Naive thymus-derived CD4-positive, alpha-beta T cell (primary cell): ENCODE results near the gene FEN1. TPM values are rescaled to one million over a fixed set of nuclear protein-coding genes. Genes with fewer than 3 reads are reported as not detected.

Experiments used
- ATAC-seq: fragments of 150-1000 bp; cut with Tn5 transposase; 2 replicates; pipeline ENCODE4 v1.10.0; 2021; ENCODE audit warnings: mild to moderate bottlenecking, moderate library complexity
- CTCF ChIA-PET: fragments of 350-600 bp; sonication (Branson Sonifier 250); formaldehyde crosslinking; loops from one replicate; lab custom pipeline; 2021; ENCODE audit warnings: antibody characterized with exemption; lab: Charles Lee
- POLR2A ChIA-PET: fragments of 350-600 bp; sonication (Branson Sonifier 250); formaldehyde crosslinking; loops from one replicate; lab custom pipeline; 2021; ENCODE audit warnings: antibody characterized with exemption, inconsistent platforms; lab: Charles Lee
- DNase-seq, 9 donors: peaks; one replicate each; pipeline versions ENCODE4 v3.0.0 to v3.0.0-alpha.2; 2020 to 2022; ENCODE audit warnings: mixed read lengths in 1 of 9
- H3K27ac ChIP-seq: one replicate; pipeline ENCODE4 v1.7.0; 2013; ENCODE audit warnings: mild to moderate bottlenecking, low read depth, low read length, moderate library complexity
- H3K27me3 ChIP-seq, 2 donors: one replicate each; pipeline ENCODE4 v1.7.0; 2013; ENCODE audit warnings: low read length in 2 of 2, mild to moderate bottlenecking in 2 of 2, moderate library complexity in 2 of 2; ENCODE audit not compliant: control insufficient read depth in 2 of 2, insufficient read depth in 2 of 2
- H3K36me3 ChIP-seq, 3 experiments: 1 replicate in 2 of 3; 2 replicates in 1 of 3; pipeline ENCODE4 v1.7.0; 2013; ENCODE audit warnings: low read length in 3 of 3, mild to moderate bottlenecking in 3 of 3, moderate library complexity in 1 of 3; ENCODE audit not compliant: insufficient read depth in 3 of 3, control insufficient read depth in 2 of 3
- H3K4me1 ChIP-seq, 2 donors: one replicate each; pipeline ENCODE4 v1.7.0; 2013; ENCODE audit warnings: low read length in 2 of 2, mild to moderate bottlenecking in 2 of 2, moderate library complexity in 1 of 2; ENCODE audit not compliant: control insufficient read depth in 2 of 2, insufficient read depth in 2 of 2
- H3K4me3 ChIP-seq: 2 replicates; pipeline ENCODE4 v1.7.0; 2013; ENCODE audit warnings: mild to moderate bottlenecking, low read length
- H3K9me3 ChIP-seq, 3 experiments: 1 replicate in 2 of 3; 2 replicates in 1 of 3; pipeline ENCODE4 v1.7.0; 2013; ENCODE audit warnings: low read length in 3 of 3; ENCODE audit not compliant: control insufficient read depth in 2 of 3
- H3K27ac Mint-ChIP-seq, 9 donors: one replicate each; pipeline ENCODE4 v1.8.0; 2020 to 2022; ENCODE audit warnings: mixed read lengths in 9 of 9, mild to moderate bottlenecking in 8 of 9, moderate library complexity in 5 of 9, inconsistent platforms in 2 of 9
- H3K27me3 Mint-ChIP-seq, 5 donors: one replicate each; pipeline ENCODE4 v1.8.0; 2021 to 2022; ENCODE audit warnings: mixed read lengths in 5 of 5, mild to moderate bottlenecking in 1 of 5
- H3K36me3 Mint-ChIP-seq, 5 donors: one replicate each; pipeline ENCODE4 v1.8.0; 2020 to 2022; ENCODE audit warnings: mixed read lengths in 5 of 5, mild to moderate bottlenecking in 3 of 5, inconsistent platforms in 1 of 5
- H3K4me1 Mint-ChIP-seq, 7 donors: one replicate each; pipeline ENCODE4 v1.8.0; 2020 to 2022; ENCODE audit warnings: mixed read lengths in 7 of 7, mild to moderate bottlenecking in 3 of 7, inconsistent platforms in 1 of 7
- H3K4me3 Mint-ChIP-seq, 10 donors: one replicate each; pipeline ENCODE4 v1.8.0; 2020 to 2022; ENCODE audit warnings: mild to moderate bottlenecking in 10 of 10, mixed read lengths in 10 of 10, moderate library complexity in 6 of 10, inconsistent platforms in 2 of 10
- H3K9me3 Mint-ChIP-seq, 11 donors: one replicate each; pipeline ENCODE4 v1.8.0; 2020 to 2022; ENCODE audit warnings: mixed read lengths in 11 of 11, mild to moderate bottlenecking in 4 of 11, inconsistent platforms in 1 of 11, moderate library complexity in 1 of 11
- intact Hi-C, 2 donors: fragments of 100-400 bp; cut with micrococcal nuclease; formaldehyde crosslinking; loops; one replicate each; pipeline ENCODE4 v1.15.1; 2023
- polyA plus RNA-seq, 2 donors: library from polyadenylated mRNA; unstranded; fragments of 300-500 nt; fragmentation: Illumina TruSeq; gene quantifications; one replicate each; pipeline ENCODE4 v1.2.3, GENCODE V29; 2021
- total RNA-seq, 6 experiments: library from RNA in 5 of 6; stranded (reverse) in 5 of 6; gene quantifications; 1 replicate in 5 of 6; 2 replicates in 1 of 6; pipeline ENCODE4 v1.2.3 and lab custom pipeline; 2021 to 2026

The FEN1 gene
- total and polyA plus RNA-seq, 7 experiments from 2014 or later = 7.6 to 101 (median 10.3) TPM

GRCh38 chr11:61840371-61840770 lies 47.7 kb downstream of the FEN1 start:
- H3K9me3 ChIP-seq = no peaks in the 10 kb centered on the region
- DNase-seq = no peak
- intact Hi-C loops = no loop called here
- no peak overlapping the region for H3K27ac Mint-ChIP-seq
- H3K36me3 ChIP-seq = no peaks in the 10 kb centered on the region
- peaks cover 0 to 32% (median 0%) of the 10 kb centered on the region in 5 donors for H3K36me3 Mint-ChIP-seq
- H3K4me3 Mint-ChIP-seq = no peak overlapping the region
- H3K4me1 ChIP-seq = no peaks in the 10 kb centered on the region
- no peak overlapping the region for H3K27ac ChIP-seq
- no peak for ATAC-seq
- H3K4me1 Mint-ChIP-seq = peaks cover 0 to 25% (median 9%) of the 10 kb centered on the region in 7 donors
- ChIA-PET CTCF (interaction anchor here (0.6 to 0.7 kb wide), 2 partner anchors 31 to 213 kb away, joined by 3 to 4 read pairs; no protein-coding TSS in a partner anchor), POLR2A (no interaction called here)
- H3K9me3 Mint-ChIP-seq = no peaks in the 10 kb centered on the region
- H3K27me3 ChIP-seq = no peaks in the 10 kb centered on the region
- H3K4me3 ChIP-seq = no peak overlapping the region
- peaks cover 0 to 4% (median 0%) of the 10 kb centered on the region in 5 donors for H3K27me3 Mint-ChIP-seq

- peaks cover 0 to 37% (median 0%) of the 10 kb centered on the region in 5 donors for H3K36me3 Mint-ChIP-seq
- H3K27me3 ChIP-seq = no peaks in the 10 kb centered on the region
- no peaks in the 10 kb centered on the region for H3K36me3 ChIP-seq
- H3K4me3 Mint-ChIP-seq = no peak overlapping the region
- ChIA-PET CTCF (interaction anchor here (0.5 kb wide), 1 partner anchor 12 kb away, joined by 3 read pairs; no protein-coding TSS in a partner anchor), POLR2A (no interaction called here)
- no peaks in the 10 kb centered on the region for H3K9me3 ChIP-seq
- H3K27me3 Mint-ChIP-seq = peaks cover 0 to 4% (median 0%) of the 10 kb centered on the region in 5 donors
- peaks cover 0 to 2% (median 0%) of the 10 kb centered on the region in 11 donors for H3K9me3 Mint-ChIP-seq
- no peak overlapping the region for H3K27ac ChIP-seq
- H3K4me3 ChIP-seq = no peak overlapping the region
- intact Hi-C loops = no loop called here
- H3K4me1 Mint-ChIP-seq = peaks cover 0 to 13% (median 1%) of the 10 kb centered on the region in 7 donors
- DNase-seq (no peak), ATAC-seq (no peak)
- H3K27ac Mint-ChIP-seq = peak overlapping the region in 1 of 9 donors; percentile 46
- no peaks in the 10 kb centered on the region for H3K4me1 ChIP-seq
Measured at GRCh38 chr11:61841636-61842527, 49.2 kb downstream of the FEN1 start.

GRCh38 chr11:61842528-61842820 lies 49.8 kb downstream of the FEN1 start:
- Histone ChIP-seq H3K9me3 (no peaks in the 10 kb centered on the region), H3K4me1 (no peaks in the 10 kb centered on the region), H3K27ac (no peak overlapping the region), H3K36me3 (no peaks in the 10 kb centered on the region), H3K27me3 (no peaks in the 10 kb centered on the region), H3K4me3 (no peak overlapping the region)
- Mint-ChIP-seq H3K9me3 (peaks cover 0 to 2% (median 0%) of the 10 kb centered on the region in 11 donors), H3K27ac (no peak overlapping the region), H3K4me1 (peaks cover 0 to 10% (median 1%) of the 10 kb centered on the region in 7 donors), H3K27me3 (peaks cover 0 to 4% (median 0%) of the 10 kb centered on the region in 5 donors), H3K36me3 (peaks cover 0 to 42% (median 0%) of the 10 kb centered on the region in 5 donors), H3K4me3 (no peak overlapping the region)
- ChIA-PET POLR2A (no interaction called here), CTCF (no interaction called here)
- no peak for ATAC-seq
- no peak for DNase-seq
- intact Hi-C loops = no loop called here

GRCh38 chr11:61844909-61845565 lies 52.3 kb downstream of the FEN1 start:
- POLR2A ChIA-PET = no interaction called here
- peaks cover 0 to 2% (median 0%) of the 10 kb centered on the region in 11 donors for H3K9me3 Mint-ChIP-seq
- no peak overlapping the region for H3K27ac ChIP-seq
- H3K36me3 Mint-ChIP-seq = peaks cover 0 to 40% (median 0%) of the 10 kb centered on the region in 5 donors
- intact Hi-C loops = no loop called here
- no peak for ATAC-seq
- peak overlapping the region in 1 of 9 donors; percentile 62 for H3K27ac Mint-ChIP-seq
- H3K4me3 Mint-ChIP-seq = no peak overlapping the region
- H3K36me3 ChIP-seq = no peaks in the 10 kb centered on the region
- H3K27me3 Mint-ChIP-seq = no peaks in the 10 kb centered on the region
- H3K4me1 Mint-ChIP-seq = peaks cover 0 to 8% (median 1%) of the 10 kb centered on the region in 7 donors
- CTCF ChIA-PET = no interaction called here
- no peaks in the 10 kb centered on the region for H3K9me3 ChIP-seq
- no peak for DNase-seq
- H3K4me3 ChIP-seq = no peak overlapping the region
- H3K4me1 ChIP-seq = no peaks in the 10 kb centered on the region
- no peaks in the 10 kb centered on the region for H3K27me3 ChIP-seq

GRCh38 chr11:61846362-61847020 lies 53.8 kb downstream of the FEN1 start:
- DNase-seq (no peak), ATAC-seq (no peak)
- intact Hi-C loops = no loop called here
- H3K36me3 ChIP-seq = no peaks in the 10 kb centered on the region
- no peak overlapping the region for H3K4me3 Mint-ChIP-seq
- no peaks in the 10 kb centered on the region for H3K27me3 ChIP-seq
- no peaks in the 10 kb centered on the region for H3K9me3 ChIP-seq
- H3K27me3 Mint-ChIP-seq = no peaks in the 10 kb centered on the region
- peaks cover 0 to 2% (median 0%) of the 10 kb centered on the region in 11 donors for H3K9me3 Mint-ChIP-seq
- no peak overlapping the region for H3K27ac ChIP-seq
- POLR2A ChIA-PET = no interaction called here
- no peaks in the 10 kb centered on the region for H3K4me1 ChIP-seq
- peaks cover 0 to 5% (median 1%) of the 10 kb centered on the region in 7 donors for H3K4me1 Mint-ChIP-seq
- peaks cover 0 to 31% (median 0%) of the 10 kb centered on the region in 5 donors for H3K36me3 Mint-ChIP-seq
- H3K27ac Mint-ChIP-seq = no peak overlapping the region
- no peak overlapping the region for H3K4me3 ChIP-seq
- CTCF ChIA-PET = no interaction called here
